GM18526 (cell line): Measurements from ENCODE around the gene BATF2.

Source experiments
- POLR2A ChIP-seq: IDR thresholded peaks from 3 replicates; pipeline ENCODE4 v1.6.1; 2011; ENCODE audit not compliant: insufficient read length; ENCODE audit errors: extremely low read depth

The BATF2 gene, protein sequence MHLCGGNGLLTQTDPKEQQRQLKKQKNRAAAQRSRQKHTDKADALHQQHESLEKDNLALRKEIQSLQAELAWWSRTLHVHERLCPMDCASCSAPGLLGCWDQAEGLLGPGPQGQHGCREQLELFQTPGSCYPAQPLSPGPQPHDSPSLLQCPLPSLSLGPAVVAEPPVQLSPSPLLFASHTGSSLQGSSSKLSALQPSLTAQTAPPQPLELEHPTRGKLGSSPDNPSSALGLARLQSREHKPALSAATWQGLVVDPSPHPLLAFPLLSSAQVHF

DNA sequence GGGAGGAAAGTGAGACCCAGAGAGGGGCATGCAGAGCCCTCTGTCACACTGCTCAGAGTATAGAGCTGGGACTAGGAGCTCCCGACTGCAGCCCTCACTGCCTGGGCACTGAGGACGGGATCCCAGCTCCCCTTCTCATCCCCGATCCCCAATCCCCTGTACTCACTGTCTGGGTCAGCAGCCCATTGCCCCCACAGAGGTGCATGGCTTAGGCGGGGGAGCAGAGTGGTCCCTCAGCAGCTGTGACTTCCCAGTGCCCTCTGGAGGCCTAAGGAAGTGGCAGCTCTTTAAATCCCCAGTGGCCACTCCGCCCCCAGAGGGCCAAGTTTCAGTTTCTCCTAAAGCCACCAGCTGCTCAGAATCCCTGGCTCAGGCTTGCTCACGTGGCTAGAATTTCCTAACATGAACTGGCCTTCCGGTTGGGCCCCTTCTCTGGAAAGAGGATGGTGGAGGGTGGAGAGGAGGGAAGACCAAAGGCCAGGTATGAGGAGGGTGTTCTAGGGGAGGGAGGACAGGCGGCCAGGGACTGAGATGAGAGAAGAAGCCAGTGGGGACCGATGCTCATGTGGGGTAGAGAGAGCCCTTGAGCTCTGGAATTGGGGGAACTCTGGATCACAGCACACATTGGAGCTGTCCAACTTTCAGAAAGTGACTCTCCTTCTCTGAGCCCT is at the start of gene BATF2:
Gene BATF2, minus strand, starts transcription at position 262 of the 671 bp plus-strand sequence. Its CDS starts 57 bp downstream, at position 205.
- TF ChIP-seq POLR2A: no peak

DNA sequence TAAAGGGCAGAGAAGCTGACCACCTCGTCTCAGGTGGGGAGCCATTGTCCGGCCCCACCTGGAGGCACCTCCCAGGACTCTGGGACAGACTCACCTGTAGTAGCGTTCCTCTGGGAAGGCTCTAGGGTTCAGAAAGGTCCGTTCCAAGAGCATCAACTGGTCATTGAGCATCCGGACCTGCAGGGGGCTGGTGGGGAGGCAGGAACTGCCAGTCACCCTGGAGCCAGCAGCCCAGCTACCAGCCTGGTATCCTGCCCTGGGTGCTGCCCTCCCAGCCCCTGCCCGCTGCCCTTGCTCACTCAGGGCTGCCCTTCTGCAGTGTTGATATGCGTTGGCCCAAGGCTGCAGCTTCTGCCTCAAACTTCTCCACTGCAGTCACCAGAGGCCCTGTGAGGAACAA is 49.0 kb upstream of the BATF2 start:
- TF ChIP-seq POLR2A: no peak

DNA sequence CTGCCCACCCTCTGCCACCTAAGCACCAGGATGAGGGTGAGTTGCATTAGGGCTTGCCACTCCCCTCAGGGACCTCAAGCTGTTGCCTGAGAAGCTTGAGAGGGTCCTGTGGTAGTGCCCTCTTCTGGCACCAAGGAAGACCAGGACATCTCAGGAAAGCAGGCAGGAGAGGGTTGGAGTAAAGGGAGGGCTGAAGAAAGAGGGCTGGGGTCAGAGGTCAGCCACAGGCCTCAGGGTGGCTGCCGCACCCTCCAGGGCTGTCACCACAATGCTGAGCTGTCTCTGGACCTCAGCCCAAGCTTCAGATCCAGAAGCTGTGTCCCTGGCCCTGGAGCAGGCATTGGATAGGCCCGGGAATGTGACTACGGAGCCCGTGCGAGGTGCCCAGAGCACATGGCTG is 48.3 kb upstream of the BATF2 start:
- no peak for TF ChIP-seq POLR2A

DNA sequence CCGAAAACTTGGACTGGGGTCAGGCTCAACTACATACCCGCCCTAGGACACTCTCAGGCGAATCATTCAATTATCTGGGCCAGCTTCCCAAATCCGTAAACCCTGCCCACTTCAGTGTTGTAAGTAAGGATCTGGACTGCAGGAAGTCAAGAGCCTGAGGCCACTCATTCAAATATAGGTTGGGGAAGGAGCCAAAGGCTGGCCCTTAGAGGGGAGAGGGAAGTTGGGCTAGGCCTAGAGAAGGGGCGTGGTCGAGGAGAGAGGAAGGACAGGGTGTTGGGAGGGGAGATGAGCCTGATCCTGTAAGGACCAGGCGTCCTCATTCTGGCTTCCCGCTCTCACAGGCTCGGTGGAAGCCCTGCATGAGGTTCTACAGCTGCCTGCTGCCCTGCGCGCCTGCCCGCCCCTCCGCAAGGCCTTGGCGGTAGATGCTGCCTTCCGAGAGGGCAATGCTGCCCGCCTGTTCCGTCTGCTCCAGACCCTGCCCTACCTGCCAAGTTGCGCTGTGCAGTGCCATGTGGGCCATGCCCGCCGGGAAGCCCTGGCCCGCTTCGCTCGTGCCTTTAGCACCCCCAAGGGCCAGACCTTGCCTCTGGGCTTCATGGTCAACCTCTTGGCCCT is 47.2 kb upstream of the BATF2 start:
- no peak for TF ChIP-seq POLR2A

DNA sequence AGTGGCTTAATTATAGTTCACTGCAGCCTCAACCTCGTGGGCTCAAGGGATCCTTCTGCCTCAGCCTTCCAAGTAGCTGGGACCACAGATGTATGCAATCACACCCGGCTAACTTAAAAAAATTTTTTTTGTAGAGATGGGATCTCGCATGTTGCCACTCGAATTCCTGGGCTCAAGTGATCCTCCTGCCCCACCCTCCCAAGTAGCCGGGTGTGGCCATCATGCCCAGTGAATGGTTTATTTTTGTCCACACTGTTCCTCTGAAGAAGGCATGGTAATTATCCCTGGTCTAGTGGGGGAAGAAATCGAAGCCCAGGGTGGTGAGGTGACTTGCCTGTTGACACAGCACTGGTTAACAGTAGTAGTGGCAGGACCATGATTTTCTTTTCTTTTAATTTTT is 46.1 kb upstream of the BATF2 start:
- no peak for TF ChIP-seq POLR2A

DNA sequence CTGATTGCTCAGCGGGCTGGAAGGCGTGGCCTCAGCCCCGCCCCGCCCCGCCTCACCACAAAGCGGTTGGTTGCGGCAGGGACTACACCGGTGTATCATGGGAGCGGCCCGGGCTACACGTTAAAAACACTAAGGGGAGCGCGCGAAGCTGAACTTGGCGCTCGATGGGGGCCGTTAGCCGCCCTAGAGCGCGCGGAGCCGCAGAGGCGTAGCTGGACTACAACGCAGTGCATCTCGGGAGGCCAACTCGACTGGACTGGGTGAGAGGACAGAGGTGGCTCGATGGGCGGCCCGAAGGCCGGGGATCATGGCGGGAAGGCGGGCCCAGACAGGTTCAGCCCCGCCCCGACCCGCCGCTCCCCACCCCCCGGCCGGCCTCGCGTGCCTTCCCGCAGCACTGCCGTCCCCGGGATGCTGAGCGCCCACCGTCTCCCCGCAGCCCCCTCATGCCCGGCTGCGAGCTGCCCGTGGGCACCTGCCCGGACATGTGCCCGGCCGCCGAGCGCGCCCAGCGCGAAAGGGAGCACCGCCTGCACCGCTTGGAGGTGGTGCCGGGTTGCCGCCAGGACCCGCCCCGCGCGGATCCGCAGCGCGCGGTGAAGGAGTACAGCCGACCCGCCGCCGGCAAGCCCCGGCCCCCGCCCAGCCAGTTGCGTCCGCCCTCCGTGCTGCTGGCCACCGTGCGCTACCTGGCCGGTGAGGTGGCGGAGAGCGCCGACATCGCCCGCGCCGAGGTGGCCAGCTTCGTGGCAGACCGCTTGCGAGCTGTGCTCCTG is 44.3 kb upstream of the BATF2 start, which contains the start of gene SAC3D1:
Gene SAC3D1, plus strand, starts transcription at position 364 of the 776 bp plus-strand sequence. Its CDS starts 83 bp downstream, at position 447.
- TF ChIP-seq POLR2A: peak; percentile 46

DNA sequence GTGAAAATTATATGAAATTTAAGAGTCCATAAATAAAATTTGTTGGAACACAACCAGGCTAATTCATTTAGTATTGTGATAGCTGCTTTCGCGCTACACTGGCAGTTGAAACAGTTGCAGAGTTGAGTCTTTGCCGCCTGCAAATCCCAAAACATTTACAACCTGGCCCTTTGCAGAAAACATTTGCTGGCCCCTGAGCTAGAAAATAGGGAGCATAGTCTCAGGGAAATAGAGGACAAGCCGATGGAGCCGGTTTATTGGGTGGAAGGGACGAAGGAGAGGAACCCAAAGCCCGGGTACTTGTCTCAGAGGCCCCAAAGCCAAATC is 43.7 kb upstream of the BATF2 start:
- no peak for TF ChIP-seq POLR2A

DNA sequence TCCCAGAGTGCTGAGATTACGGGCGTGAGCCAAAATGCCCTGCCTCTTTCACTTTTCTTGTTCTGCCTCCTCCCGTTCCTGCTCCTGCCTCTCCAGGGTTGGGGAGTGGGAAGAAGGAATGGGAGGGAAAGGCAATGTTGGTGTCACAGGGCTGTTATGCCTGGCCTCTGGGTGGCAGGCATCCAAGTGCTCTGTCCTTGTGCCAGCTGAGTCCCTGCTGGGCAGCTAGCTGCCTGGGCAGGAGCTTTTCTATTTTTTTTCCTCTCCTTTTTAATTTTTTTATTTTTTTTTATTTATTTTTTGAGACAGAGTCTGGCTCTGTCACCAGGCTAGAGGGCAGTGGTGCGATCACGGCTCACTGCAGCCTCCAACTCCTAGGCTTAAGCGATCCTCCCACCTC is 40.2 kb upstream of the BATF2 start:
- TF ChIP-seq POLR2A: no peak

DNA sequence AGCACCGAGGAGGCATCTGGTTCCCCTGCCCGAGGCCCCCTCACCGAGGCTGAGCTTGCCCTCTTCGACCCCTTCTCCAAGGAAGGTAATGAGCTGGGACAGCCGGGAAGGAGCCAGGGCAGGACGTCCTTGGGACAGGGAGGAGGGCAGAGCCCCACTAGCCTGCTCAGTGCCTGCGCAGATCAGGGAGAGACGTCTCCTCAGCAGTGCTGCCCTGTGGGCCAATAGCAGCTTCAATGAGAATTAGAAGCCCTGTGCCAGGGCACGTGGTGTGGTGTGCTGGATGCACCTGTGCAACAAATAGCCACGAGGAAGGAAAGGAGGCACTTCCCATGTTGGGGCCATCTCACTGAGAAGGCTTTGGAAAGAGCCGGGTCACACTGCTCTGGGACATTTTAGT is 38.8 kb upstream of the BATF2 start:
- TF ChIP-seq POLR2A: no peak

DNA sequence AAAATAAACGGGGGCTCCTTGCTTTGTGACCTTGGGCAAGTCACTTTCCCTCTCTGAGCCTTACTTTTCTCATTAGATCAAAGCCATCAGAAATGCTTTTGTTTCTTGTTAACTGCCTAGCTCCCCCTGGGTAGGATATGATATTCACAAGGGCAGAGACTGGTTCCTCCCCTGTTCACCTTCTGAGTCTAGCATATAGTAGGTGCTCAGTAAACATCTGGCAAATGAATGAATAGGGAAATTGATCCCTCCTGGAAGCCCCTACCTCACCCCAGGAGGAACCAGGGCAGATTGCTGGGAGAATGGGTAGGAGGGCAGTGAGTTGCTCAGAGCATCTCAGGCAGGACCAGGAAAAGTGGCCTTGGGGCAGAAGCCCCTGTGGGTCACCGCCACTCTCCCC is 37.7 kb upstream of the BATF2 start:
- TF ChIP-seq POLR2A: no peak

DNA sequence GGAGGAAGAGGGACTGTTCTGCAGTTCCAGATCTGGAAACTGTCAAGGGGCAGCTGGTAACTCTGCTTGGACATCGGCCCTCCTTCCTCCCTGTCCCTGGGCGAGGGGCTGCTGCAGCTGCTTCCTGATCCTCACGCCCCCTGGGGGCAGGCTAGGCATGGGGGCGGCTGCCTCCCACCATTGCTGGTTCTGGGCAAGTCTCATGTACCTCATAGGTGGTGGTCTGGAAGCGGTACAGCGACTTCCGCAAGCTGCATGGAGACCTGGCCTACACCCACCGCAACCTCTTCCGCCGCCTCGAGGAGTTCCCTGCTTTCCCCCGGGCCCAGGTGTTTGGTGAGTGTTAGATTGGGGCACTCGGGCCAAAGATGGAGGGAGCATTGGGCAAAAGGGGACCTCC is 35.4 kb upstream of the BATF2 start:
- TF ChIP-seq POLR2A: no peak

DNA sequence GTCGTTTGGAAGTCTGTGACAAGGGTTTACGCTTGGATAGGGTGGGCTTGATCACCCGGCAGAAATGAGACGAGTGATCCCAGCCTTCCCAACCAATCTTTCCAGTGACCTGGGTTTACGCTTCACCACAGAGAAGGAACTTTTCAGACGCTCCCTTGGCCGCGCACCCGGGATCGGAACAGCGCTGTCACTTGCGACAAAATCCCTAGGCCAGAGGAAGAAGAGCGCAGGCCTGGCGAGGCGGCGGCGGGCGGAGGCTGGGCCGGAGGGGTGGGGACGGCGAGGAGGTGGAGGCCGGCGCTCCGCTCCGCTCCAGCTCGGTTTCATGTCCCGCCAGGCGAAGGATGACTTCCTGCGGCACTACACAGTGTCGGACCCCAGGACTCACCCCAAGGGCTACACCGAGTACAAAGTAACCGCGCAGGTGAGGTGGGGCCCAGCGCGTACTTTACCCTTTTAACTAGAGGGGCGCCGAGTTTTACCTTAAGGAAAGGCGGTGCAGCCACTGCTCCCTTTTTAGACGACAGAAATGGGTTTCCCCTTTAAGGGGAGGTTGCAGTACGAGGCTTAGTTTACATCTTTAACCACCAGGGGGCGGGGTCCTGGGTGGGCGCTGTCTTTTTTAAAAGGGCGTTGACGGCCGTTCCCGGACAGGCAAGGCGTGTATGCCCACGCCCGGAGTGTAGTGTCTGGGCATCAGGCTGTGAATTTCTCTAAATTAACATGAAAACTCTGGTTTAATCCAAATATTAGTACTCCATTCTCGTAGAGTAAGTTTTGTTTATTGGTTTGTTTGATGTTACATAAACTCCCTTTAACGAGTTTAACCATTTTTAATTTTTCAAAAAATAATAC is 30.7 kb upstream of the BATF2 start, which contains the start of gene SNX15:
Gene SNX15, plus strand, starts transcription at position 227 of the 855 bp plus-strand sequence. Its CDS starts 99 bp downstream, at position 326.
- peak; percentile 54 for TF ChIP-seq POLR2A

DNA sequence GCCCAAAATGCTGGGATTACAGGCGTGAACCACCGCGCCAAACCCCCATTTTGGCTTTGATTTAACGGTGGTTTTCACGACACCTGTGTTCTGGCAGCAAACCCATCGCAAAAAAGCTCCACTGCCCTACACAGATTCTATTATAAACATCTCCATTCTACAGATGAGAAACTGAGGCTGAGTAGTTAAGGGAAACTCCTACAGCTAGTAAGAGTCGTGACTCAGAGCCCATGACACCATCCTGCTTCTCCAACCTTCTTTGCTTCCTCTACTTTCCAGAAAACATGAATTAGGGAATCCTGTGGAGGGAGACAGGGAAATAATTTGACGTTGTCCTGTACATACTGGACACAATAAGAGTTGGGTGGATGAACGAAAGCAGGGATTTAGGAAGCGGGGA is 30.0 kb upstream of the BATF2 start:
- no peak for TF ChIP-seq POLR2A

DNA sequence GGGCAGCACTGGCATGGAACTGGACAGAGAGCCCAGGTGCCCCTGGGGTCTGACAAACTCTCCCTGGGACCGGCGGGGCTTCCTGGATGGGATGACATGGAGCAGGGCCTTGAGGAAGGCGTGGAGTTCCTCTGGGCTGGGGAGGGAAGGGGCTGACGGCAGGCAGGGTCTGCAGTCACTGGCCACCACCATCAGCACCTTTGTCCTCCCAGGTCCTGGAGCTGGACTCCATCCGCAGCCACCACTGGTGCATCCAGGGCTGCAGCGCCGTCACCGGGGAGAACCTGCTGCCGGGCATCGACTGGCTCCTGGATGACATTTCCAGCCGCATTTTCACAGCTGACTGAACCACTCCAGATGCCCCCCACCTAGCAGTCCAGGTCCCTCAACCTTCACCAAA is 24.7 kb upstream of the BATF2 start:
- TF ChIP-seq POLR2A: no peak

DNA sequence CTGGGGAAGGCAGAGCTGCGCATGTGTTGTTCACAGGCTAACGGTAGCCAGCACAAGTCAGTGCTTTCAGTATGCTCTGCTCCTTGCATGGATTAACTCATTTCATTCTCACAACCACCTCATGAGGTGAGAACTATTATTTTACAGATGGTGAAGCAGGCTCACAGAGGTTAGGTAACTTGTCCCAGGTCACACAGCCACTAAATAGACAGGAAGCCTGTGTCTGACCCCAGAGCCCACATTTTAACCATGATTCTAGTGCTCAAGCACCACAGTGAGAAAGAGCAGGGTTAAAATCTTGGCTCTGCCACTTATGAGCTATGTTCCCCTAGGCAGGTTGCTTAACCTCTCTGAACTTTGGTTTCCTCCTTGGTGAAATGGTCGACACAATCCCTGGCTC is 24.2 kb upstream of the BATF2 start:
- no peak for TF ChIP-seq POLR2A
